Fibroblast of villous mesenchyme (primary cell): ENCODE measurements around the gene MGAT3. TPM values are rescaled to one million over a fixed set of nuclear protein-coding genes. Genes with fewer than 3 reads are reported as not detected.

Experiments used
- DNase-seq: peaks from one replicate; pipeline ENCODE4 v3.0.0-alpha.2; 2010; ENCODE audit warnings: low read depth
- H3K4me3 ChIP-seq: 2 replicates; pipeline ENCODE4 v1.5.1; 2011; ENCODE audit warnings: low read depth, mild to moderate bottlenecking, low read length
- total RNA-seq: library from RNA; depleted of rRNA; stranded (reverse); fragments of >200 nt; gene quantifications from 2 replicates; pipeline ENCODE4 v1.2.3, GENCODE V29; 2012
- TF ChIP-seq, protein P1 (sequence below): IDR thresholded peaks from 2 replicates; pipeline ENCODE4 v1.5.1; 2012; ENCODE audit warnings: low read depth, mild to moderate bottlenecking, low read length; ENCODE audit not compliant: insufficient read depth

Gene MGAT3
- total RNA-seq, 1 donor, result 1.3 TPM

DNA sequence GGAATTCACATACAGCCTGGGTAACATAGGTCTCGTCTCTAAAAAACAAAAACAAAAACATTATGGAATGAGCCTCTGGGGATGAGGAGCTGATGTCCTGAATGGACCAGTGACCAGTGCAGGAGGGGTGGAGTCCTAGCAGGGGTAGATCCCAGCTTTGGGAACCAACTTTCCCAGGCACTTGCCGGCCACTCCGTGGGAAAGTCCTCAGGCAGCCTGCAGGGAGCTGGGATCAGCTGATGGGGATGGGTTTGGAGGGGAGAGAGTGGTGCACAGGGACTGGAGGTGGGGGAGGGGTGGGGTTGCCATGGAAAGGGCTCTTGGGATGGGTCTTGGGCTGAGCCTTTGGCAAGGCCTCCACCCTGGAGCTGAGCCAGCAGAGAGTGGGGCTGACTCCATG is 19.1 kb downstream of the MGAT3 start:
- TF ChIP-seq, protein P1, sequence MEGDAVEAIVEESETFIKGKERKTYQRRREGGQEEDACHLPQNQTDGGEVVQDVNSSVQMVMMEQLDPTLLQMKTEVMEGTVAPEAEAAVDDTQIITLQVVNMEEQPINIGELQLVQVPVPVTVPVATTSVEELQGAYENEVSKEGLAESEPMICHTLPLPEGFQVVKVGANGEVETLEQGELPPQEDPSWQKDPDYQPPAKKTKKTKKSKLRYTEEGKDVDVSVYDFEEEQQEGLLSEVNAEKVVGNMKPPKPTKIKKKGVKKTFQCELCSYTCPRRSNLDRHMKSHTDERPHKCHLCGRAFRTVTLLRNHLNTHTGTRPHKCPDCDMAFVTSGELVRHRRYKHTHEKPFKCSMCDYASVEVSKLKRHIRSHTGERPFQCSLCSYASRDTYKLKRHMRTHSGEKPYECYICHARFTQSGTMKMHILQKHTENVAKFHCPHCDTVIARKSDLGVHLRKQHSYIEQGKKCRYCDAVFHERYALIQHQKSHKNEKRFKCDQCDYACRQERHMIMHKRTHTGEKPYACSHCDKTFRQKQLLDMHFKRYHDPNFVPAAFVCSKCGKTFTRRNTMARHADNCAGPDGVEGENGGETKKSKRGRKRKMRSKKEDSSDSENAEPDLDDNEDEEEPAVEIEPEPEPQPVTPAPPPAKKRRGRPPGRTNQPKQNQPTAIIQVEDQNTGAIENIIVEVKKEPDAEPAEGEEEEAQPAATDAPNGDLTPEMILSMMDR, result no peak
- H3K4me3 ChIP-seq, result no peak overlapping the region
- no peak for DNase-seq

DNA sequence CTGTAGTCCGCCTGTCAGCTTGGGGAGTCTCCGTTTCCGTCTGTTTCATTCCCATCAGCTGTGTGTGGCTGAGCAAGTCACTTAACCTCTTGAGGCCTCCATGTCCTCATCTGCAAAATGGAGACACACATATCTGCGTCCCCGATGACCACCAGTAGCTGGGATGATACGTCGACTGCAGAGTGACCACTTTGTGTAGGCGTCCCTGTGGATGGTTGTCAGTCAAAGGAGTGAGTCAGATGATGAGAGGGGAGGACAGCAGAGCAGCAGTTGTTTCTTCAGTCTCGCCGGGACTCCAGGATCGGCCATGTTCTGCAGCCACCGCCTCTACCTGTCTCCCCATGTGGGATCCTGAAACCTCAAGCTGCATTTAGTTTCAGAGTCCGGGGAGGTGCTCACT is 19.9 kb downstream of the MGAT3 start:
- no peak overlapping the region for H3K4me3 ChIP-seq
- DNase-seq, result no peak
- TF ChIP-seq, protein P1, result no peak

DNA sequence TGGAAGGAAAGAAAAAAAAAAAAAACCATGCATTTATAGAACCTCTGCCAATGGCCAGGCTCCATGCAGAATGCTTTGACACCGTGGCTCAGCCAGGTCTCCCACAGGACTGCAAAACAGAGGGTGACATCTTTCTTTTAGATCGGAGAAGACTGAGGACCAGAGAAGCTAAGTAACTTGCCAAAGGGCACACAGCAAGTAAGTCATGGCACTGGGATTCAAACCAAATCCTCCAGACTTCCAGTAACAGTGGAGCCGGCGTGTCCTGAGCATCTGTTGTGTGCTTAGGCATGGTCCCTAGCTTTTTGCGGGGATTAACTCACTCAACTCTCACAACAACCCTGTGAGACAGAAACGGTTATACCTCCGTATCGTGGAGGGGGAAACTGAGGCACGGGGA is 20.7 kb downstream of the MGAT3 start:
- TF ChIP-seq, protein P1, result no peak
- no peak for DNase-seq
- no peak overlapping the region for H3K4me3 ChIP-seq

DNA sequence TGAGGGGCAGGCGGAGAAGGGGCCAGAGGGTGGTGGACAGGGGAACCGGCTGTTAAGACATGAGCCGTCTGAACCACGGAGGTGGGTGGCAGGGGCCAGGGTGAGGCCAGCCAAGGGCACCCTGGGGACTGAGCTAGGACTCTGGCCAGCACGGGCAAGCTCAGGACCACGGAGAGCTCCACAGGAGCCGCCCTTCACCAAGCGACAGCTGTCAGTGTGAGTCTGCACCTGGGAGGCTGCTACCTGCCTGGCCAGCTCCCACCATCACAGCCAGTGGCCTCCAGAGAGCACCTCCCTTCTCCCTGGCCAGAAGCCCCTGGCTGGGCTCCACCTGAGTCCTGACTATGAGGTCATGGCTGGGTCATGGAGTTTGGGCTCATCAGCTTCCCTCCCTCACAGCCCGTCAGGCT is 21.6 kb downstream of the MGAT3 start:
- H3K4me3 ChIP-seq, result no peak overlapping the region
- TF ChIP-seq, protein P1, result no peak
- DNase-seq, result no peak

DNA sequence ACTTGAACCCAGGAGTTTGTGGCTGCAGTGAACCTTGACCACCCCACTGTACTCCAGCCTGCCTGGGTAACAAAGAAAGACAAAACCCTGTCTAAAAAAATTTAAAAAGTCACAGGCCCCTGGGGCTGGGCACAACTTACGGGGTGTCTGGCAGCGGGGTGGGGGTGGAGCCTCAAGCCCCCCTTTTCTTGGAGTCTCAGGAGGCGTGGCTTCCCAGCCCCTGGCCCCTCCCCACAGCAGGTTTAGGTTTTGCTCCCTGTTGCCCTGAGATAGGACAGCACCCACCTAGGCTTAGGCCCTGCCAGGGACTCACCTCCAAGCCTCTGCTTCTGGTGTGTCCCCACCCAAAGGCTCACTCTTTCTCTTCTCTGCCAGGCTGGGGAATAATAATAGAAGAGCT is 22.4 kb downstream of the MGAT3 start:
- TF ChIP-seq, protein P1, result no peak
- no peak for DNase-seq
- no peak overlapping the region for H3K4me3 ChIP-seq

DNA sequence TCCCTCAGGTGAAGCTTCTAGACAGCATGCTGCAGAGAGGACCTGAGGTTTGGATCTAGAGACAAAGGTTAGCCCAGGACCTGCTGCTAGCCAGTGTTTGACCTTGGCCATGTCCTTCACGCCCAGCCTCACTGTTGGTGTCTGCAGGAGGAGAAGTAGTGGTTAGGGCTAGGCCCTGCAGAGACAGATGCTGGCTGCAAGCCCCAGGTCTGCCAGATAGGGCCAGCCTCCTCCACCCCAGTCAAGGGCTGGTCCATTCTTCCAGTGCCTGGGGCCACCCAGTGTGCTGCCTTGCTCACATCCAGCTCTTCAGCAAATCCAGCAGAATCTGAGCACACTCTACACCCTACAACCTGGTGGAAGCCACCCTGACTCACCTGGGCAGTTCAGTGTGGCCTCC is 23.7 kb downstream of the MGAT3 start:
- no peak for DNase-seq
- H3K4me3 ChIP-seq, result no peak overlapping the region
- TF ChIP-seq, protein P1, result no peak

DNA sequence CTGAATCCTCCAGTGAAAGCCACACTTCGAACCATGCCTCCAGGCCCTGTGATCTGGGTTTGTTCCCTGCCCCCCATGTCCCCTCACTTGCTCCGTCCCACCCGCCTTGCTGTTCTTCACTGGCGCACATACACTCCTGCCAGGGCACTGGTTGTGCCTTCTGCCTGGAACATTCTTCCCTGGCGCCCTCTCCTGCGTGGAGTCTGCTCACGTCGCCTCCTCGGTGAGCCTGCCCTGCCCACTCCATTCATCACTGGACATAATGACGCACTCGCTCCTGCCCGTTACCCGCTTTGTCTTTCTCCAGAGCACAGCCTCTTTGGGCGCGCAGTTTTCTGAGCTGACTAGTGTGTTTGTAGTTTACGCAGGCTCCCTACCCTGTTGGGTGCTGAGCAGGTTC is 24.2 kb downstream of the MGAT3 start:
- TF ChIP-seq, protein P1, result no peak
- no peak for DNase-seq
- no peak overlapping the region for H3K4me3 ChIP-seq
